GM18519 (cell line): ENCODE measurements around the gene TBC1D1.

ENCODE experiments used
- ATAC-seq: cut with Tn5 transposase; IDR thresholded peaks from one replicate; pipeline ENCODE4 v1.9.1; 2021; ENCODE audit warnings: mild to moderate bottlenecking, moderate library complexity; ENCODE audit not compliant: unreplicated experiment, low FRiP score

TBC1D1 gene

DNA sequence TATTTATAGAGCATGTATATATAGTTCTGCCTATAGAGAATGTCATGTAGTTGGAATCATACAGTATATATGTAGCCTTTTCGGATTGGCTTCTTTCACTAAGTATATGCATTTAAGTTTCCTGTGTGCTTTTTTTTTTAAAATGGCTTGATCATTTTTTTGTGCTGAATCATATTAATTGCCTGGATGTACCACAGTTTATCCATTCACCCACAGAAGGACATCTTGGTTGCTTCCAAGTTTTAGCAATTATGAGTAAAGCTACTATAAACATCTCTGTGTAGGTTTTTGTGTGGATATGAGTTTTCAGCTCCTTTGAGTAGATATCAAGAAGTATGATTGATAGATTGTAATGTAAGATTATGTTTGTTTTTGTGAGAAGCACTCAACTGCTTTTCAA, 93.1 kb downstream of the TBC1D1 start:
- ATAC-seq: no peak

GRCh38 chr4:37985730-37986275, 94.9 kb downstream of the TBC1D1 start:
- ATAC-seq: no peak

GRCh38 chr4:37988670-37989069, 97.8 kb downstream of the TBC1D1 start:
- ATAC-seq: no peak

DNA sequence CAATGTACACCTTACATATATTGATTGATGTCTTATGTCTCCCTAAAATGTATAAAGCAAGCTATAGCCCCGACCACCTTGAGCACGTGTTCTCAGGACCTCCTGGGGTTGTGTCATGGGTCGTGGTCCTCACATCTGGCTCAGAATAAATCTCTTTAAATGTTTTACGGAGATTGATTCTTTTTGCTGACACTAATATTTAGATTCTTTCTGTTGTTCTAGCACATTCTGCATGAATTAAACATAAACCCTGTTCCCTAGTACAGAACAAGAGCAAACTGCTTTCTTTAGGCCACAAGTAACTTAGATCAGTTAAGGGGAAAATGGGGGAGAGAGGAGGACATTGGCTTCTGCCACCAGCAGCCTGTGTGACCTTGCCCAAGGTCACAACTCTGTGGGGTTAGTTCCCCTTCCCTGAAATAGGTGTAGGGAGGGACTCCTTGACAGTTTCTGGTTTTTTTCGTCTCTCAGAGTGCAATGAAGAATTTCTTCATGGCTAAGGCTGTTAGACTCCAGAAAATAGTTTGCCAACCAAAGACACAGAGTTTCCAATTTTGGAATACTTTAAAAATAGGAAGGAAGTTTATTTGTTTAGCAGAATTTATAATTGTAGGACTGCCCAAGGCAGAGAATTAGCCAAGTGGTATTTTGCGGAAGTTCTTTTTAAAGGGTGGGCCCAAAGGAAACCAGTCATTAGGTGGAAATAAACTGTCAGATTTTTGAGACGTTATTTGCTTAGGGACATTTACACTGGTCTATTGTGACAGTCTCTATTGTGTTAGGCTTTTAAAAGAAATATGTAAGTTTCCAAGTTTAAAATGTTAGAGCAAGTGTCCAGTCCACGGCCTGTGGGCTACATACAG, 98.7 kb downstream of the TBC1D1 start:
- ATAC-seq: no peak

DNA sequence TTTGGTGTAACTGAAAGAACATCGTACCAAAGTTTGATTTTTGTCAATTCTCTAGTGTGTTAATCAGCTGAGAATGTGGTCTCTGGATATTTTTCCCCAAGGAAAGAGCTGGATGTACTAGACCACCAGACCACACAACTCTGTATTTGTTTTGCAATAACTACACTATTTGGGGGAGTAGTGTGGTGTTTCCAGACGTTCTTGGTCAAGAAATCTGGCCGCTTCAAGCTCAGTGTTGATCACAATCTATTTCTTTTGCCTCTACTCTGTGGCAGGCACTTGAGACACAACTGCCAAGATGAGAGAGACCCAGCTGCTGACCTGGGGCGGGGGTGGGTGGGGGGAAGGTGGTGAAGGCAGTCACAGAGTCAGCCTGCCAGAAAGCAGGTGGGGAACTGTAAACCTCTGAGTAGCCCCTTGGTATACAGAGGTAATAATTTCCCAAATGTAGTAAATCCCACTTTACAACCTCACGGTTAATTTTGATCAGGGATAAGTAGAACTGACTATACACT, 99.9 kb downstream of the TBC1D1 start:
- no peak for ATAC-seq

GRCh38 chr4:37991623-37992410, 100.9 kb downstream of the TBC1D1 start:
- no peak for ATAC-seq

GRCh38 chr4:37993806-37994205, 102.9 kb downstream of the TBC1D1 start:
- no peak for ATAC-seq

GRCh38 chr4:37994569-37994968, 103.7 kb downstream of the TBC1D1 start:
- ATAC-seq: peak; percentile 72

GRCh38 chr4:37995299-37995821, 104.5 kb downstream of the TBC1D1 start:
- no peak for ATAC-seq

GRCh38 chr4:37995981-37996775, 105.3 kb downstream of the TBC1D1 start:
- ATAC-seq: no peak

DNA sequence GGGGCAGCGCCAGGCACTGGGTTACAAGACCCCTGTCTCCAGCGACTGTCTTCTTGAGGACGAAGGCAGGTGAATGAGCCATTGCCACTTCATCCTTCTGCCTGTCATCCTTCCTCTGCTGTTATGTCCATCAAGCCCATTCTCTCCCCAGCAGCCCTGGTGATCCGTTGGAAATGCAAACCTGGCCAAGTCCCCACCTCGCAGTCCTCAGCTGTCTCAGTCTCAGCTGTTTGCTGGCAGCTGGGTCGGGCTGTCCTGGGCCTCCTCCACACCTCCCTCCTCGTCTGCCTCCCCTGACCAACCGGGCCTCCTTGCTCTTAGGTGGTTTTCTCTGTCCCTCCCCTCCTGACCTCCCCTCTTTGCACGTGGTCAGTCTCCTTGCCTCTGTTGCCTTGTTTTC, 107.3 kb downstream of the TBC1D1 start:
- ATAC-seq: no peak

DNA sequence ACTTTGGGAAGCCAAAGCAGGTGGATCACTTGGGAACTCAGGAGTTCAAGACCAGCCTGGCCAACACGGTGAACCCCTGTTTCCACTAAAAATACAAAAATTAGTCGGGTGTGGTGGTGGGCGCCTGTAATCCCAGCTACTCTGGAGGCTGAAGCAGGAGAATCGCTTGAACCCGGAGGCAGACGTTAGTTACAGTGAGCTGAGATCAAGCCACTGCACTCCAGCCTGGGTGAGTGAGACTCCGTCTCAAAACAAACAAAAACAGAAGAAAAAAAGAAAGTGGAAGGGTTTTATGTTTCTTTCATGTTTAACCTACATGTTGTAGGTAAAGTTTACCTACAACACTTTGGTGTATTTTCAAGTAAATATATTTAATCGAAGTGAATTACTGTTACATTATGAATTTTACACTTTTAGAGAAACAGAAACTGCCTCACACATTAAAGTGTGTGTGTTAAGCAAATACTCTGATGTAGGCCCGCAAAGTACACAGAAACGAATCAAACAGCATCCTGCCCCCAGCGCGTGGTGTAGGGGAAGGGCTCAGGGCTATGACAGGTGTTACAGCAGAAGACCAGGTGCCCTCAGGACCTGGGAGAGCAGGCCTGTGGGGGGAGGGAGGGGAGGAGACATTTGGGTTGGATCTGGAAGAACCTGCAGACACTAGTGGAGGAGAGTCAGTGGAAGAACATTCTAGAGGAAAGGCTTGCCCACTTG, 108.3 kb downstream of the TBC1D1 start:
- ATAC-seq: no peak

GRCh38 chr4:37999965-38000364, 109.1 kb downstream of the TBC1D1 start:
- ATAC-seq: no peak

DNA sequence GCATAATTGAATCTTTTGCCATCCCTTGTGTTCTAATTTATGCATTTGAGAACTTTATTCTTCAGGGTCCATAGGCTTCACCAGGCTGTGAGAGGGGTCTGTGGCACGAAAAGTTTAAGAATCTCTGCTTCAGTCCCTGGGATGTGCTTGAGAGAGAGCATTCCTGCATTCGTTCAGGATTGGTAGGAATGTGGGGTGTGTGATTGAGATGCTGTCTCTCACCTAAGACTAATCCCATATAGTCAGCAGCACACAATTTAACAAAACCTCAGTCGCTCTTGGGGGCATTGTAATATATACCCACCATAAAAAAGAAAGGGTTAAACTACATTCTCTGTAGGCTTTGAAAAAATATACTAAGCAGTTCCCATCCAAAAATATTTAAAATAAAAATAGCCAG, 111.0 kb downstream of the TBC1D1 start:
- ATAC-seq: no peak

GRCh38 chr4:38002451-38003071, 111.7 kb downstream of the TBC1D1 start:
- ATAC-seq: no peak

- no peak for ATAC-seq
These were observed 112.2 kb downstream of the TBC1D1 start for GRCh38 chr4:38003102-38003501.

- no peak for ATAC-seq
These were observed 112.7 kb downstream of the TBC1D1 start for GRCh38 chr4:38003628-38004027.

GRCh38 chr4:38004062-38004461, 113.2 kb downstream of the TBC1D1 start:
- ATAC-seq: no peak

DNA sequence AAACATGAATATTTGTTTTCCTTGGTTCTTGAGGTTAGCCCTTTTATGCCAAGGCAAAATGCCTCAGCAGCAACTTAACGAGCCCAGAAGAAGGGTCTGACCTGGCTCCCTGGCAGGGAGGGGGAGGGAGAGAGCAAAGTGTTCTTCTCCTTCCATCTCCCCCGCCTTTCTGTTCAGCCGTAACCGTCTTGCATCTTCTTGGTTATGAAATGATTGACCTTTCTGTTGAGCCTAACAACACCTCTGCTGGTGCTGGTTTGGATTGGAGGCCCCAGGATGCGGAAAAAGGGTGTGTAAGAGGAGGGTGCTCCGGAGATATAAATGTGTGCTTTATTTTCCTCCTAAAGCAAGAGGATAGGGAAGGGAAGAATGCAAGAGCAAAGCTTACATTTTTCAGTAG, 114.0 kb downstream of the TBC1D1 start:
- ATAC-seq: no peak
